Loucy (cell line): ENCODE measurements around the gene COPS2.

Experiments
- EZH2phosphoT487 ChIP-seq: fragments of 200-600 bp; IDR thresholded peaks from 2 replicates; pipeline ENCODE4 v1.6.1; 2018; ENCODE audit warnings: antibody characterized with exemption, mild to moderate bottlenecking, moderate library complexity, borderline replicate concordance
- TF ChIP-seq, protein P1 (sequence below): fragments of 200-600 bp; sonication (generic); conservative IDR thresholded peaks from 2 replicates; pipeline ENCODE4 v1.5.1; 2014; ENCODE audit warnings: mild to moderate bottlenecking, antibody characterized with exemption, low read length

DNA sequence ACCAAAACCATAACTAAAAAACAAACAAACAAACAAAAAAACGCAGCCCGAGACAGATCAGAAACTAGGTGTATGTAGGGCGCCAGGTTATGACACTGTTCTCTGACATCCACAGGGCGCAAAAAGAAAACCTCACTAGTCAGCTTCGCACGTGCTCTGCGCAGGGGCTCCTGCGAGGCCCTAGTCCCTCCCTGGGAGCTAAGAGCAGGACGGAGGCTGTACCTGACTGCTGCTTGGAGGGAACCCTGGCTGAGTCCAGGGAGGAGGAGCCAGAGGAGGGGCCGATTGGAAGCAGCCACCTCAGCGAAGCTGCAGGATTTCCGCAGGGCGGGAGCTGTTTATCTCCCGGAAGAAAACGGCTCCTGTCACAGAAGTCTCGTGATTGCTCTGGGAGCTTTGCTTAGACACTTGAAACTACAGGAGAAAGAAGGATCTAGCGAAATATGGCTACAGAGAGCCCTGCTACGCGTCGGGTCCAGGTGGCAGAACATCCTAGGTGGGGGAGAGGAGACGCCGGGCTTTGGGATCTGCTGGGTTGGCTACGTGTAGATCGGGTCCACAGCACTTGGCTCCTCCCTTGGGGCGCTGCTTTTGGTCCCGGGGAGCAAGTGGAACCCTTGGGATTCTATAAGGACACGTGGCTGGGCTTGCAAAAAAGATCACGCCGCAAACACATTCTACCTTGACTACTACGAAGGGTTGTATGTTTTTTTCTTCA is 14.6 kb upstream of the COPS2 start, which contains the start of gene GALK2:
- TF ChIP-seq, protein P1, sequence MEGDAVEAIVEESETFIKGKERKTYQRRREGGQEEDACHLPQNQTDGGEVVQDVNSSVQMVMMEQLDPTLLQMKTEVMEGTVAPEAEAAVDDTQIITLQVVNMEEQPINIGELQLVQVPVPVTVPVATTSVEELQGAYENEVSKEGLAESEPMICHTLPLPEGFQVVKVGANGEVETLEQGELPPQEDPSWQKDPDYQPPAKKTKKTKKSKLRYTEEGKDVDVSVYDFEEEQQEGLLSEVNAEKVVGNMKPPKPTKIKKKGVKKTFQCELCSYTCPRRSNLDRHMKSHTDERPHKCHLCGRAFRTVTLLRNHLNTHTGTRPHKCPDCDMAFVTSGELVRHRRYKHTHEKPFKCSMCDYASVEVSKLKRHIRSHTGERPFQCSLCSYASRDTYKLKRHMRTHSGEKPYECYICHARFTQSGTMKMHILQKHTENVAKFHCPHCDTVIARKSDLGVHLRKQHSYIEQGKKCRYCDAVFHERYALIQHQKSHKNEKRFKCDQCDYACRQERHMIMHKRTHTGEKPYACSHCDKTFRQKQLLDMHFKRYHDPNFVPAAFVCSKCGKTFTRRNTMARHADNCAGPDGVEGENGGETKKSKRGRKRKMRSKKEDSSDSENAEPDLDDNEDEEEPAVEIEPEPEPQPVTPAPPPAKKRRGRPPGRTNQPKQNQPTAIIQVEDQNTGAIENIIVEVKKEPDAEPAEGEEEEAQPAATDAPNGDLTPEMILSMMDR, result no peak
- no peak for TF ChIP-seq EZH2phosphoT487
